ENCODE measurements around the gene STRN3. TPM values are rescaled to one million over a fixed set of nuclear protein-coding genes. Genes with fewer than 3 reads are reported as not detected.
"Not testable (repeated sequence)": the region's sequence is repeated elsewhere in the genome, so short reads cannot be mapped to it uniquely, and the experiment has no call there.

Gene STRN3
- polyA plus RNA-seq, 1 donor from 2014 or later = 4.9 TPM

- peak overlapping the region in 1 of 3 donors; percentile 38 for H3K27ac Mint-ChIP-seq
These were observed 67.4 kb downstream of the STRN3 start for GRCh38 chr14:30958555-30959407.

GRCh38 chr14:30957813-30958370 lies 68.3 kb downstream of the STRN3 start:
- Mint-ChIP-seq H3K4me3 (no peak overlapping the region), H3K36me3 (peaks cover 9% of the 10 kb centered on the region), H3K9me3 (no peaks in the 10 kb centered on the region), H3K27ac (no peak overlapping the region), H3K4me1 (peaks cover 20 to 41% (median 35%) of the 10 kb centered on the region in 3 donors), H3K27me3 (no peaks in the 10 kb centered on the region)

More at GRCh38 chr14:30958555-30959407, 67.4 kb downstream of the STRN3 start:
- H3K36me3 Mint-ChIP-seq = peaks cover 9% of the 10 kb centered on the region
- H3K9me3 Mint-ChIP-seq = peaks cover 0 to 2% (median 0%) of the 10 kb centered on the region in 3 donors
- no peak overlapping the region for H3K4me3 Mint-ChIP-seq
- no peaks in the 10 kb centered on the region for H3K27me3 Mint-ChIP-seq
- H3K4me1 Mint-ChIP-seq = peaks cover 22 to 44% (median 39%) of the 10 kb centered on the region in 3 donors

GRCh38 chr14:30949651-30950050 lies 76.5 kb downstream of the STRN3 start:
- no peaks in the 10 kb centered on the region for H3K9me3 Mint-ChIP-seq
- no peaks in the 10 kb centered on the region for H3K27me3 Mint-ChIP-seq
- no peak overlapping the region for H3K4me3 Mint-ChIP-seq
- H3K36me3 Mint-ChIP-seq = peaks cover 8% of the 10 kb centered on the region
- H3K4me1 Mint-ChIP-seq = peaks cover 0 to 2% (median 2%) of the 10 kb centered on the region in 3 donors
- no peak overlapping the region for H3K27ac Mint-ChIP-seq

- no peak overlapping the region for H3K4me3 Mint-ChIP-seq
- peaks cover 4% of the 10 kb centered on the region for H3K36me3 Mint-ChIP-seq
- H3K9me3 Mint-ChIP-seq = no peaks in the 10 kb centered on the region
- H3K4me1 Mint-ChIP-seq = peaks cover 0 to 4% (median 2%) of the 10 kb centered on the region in 3 donors
- no peak overlapping the region for H3K27ac Mint-ChIP-seq
- H3K27me3 Mint-ChIP-seq = no peaks in the 10 kb centered on the region
These were observed 82.5 kb downstream of the STRN3 start for GRCh38 chr14:30943694-30944093.

GRCh38 chr14:30940886-30941285 lies 85.3 kb downstream of the STRN3 start:
- Mint-ChIP-seq H3K27ac (peak overlapping the region in 1 of 3 donors; percentile 6), H3K27me3 (no peaks in the 10 kb centered on the region), H3K4me1 (peaks cover 0 to 4% (median 0%) of the 10 kb centered on the region in 3 donors), H3K4me3 (no peak overlapping the region), H3K9me3 (no peaks in the 10 kb centered on the region), H3K36me3 (peaks cover 4% of the 10 kb centered on the region)

- peak overlapping the region in 1 of 3 donors; percentile 6 for H3K27ac Mint-ChIP-seq
- H3K27me3 Mint-ChIP-seq = no peaks in the 10 kb centered on the region
- H3K36me3 Mint-ChIP-seq = peaks cover 3% of the 10 kb centered on the region
- no peak overlapping the region for H3K4me3 Mint-ChIP-seq
- H3K9me3 Mint-ChIP-seq = no peaks in the 10 kb centered on the region
- peaks cover 0 to 4% (median 0%) of the 10 kb centered on the region in 3 donors for H3K4me1 Mint-ChIP-seq
These were observed 87.6 kb downstream of the STRN3 start for GRCh38 chr14:30938617-30939016.

GRCh38 chr14:30935445-30935844 lies 90.7 kb downstream of the STRN3 start:
- Mint-ChIP-seq H3K27me3 (no peaks in the 10 kb centered on the region), H3K27ac (no peak overlapping the region), H3K36me3 (peaks cover 3% of the 10 kb centered on the region), H3K4me1 (peaks cover 0 to 3% (median 0%) of the 10 kb centered on the region in 3 donors), H3K9me3 (no peaks in the 10 kb centered on the region), H3K4me3 (no peak overlapping the region)

GRCh38 chr14:30933937-30934336 lies 92.2 kb downstream of the STRN3 start:
- not testable (repeated sequence) for H3K4me1 Mint-ChIP-seq, H3K36me3 Mint-ChIP-seq, H3K9me3 Mint-ChIP-seq, H3K27me3 Mint-ChIP-seq, H3K27ac Mint-ChIP-seq, H3K4me3 Mint-ChIP-seq

GRCh38 chr14:30928462-30928861 lies 97.7 kb downstream of the STRN3 start:
- Mint-ChIP-seq H3K4me1 (peaks cover 0 to 4% (median 0%) of the 10 kb centered on the region in 3 donors), H3K36me3 (no peaks in the 10 kb centered on the region), H3K9me3 (no peaks in the 10 kb centered on the region), H3K4me3 (no peak overlapping the region), H3K27ac (no peak overlapping the region), H3K27me3 (no peaks in the 10 kb centered on the region)

GRCh38 chr14:30925254-30925653 lies 100.9 kb downstream of the STRN3 start:
- Mint-ChIP-seq H3K36me3 (peaks cover 3% of the 10 kb centered on the region), H3K27me3 (no peaks in the 10 kb centered on the region), H3K27ac (no peak overlapping the region), H3K9me3 (no peaks in the 10 kb centered on the region), H3K4me3 (no peak overlapping the region), H3K4me1 (peaks cover 0 to 4% (median 0%) of the 10 kb centered on the region in 3 donors)

- H3K4me1 Mint-ChIP-seq = no peaks in the 10 kb centered on the region
- no peaks in the 10 kb centered on the region for H3K9me3 Mint-ChIP-seq
- H3K4me3 Mint-ChIP-seq = no peak overlapping the region
- H3K27ac Mint-ChIP-seq = no peak overlapping the region
- peaks cover 3% of the 10 kb centered on the region for H3K36me3 Mint-ChIP-seq
- no peaks in the 10 kb centered on the region for H3K27me3 Mint-ChIP-seq
These were observed 104.4 kb downstream of the STRN3 start for GRCh38 chr14:30921788-30922187.

GRCh38 chr14:30921305-30921704 lies 104.9 kb downstream of the STRN3 start:
- Mint-ChIP-seq H3K9me3 (no peaks in the 10 kb centered on the region), H3K4me3 (no peak overlapping the region), H3K36me3 (peaks cover 3% of the 10 kb centered on the region), H3K4me1 (no peaks in the 10 kb centered on the region), H3K27me3 (no peaks in the 10 kb centered on the region), H3K27ac (no peak overlapping the region)

GRCh38 chr14:30915596-30915995 lies 110.6 kb downstream of the STRN3 start:
- no peaks in the 10 kb centered on the region for H3K27me3 Mint-ChIP-seq
- H3K27ac Mint-ChIP-seq = no peak overlapping the region
- no peaks in the 10 kb centered on the region for H3K9me3 Mint-ChIP-seq
- no peak overlapping the region for H3K4me3 Mint-ChIP-seq
- H3K36me3 Mint-ChIP-seq = no peaks in the 10 kb centered on the region
- no peaks in the 10 kb centered on the region for H3K4me1 Mint-ChIP-seq

- Mint-ChIP-seq H3K4me1 (no peaks in the 10 kb centered on the region), H3K27ac (peak overlapping the region in 1 of 3 donors; percentile 23), H3K9me3 (no peaks in the 10 kb centered on the region), H3K4me3 (no peak overlapping the region), H3K36me3 (no peaks in the 10 kb centered on the region), H3K27me3 (no peaks in the 10 kb centered on the region)
These were observed 111.4 kb downstream of the STRN3 start for GRCh38 chr14:30914812-30915211.

GRCh38 chr14:30908826-30909225 lies 117.4 kb downstream of the STRN3 start:
- H3K9me3 Mint-ChIP-seq = no peaks in the 10 kb centered on the region
- H3K27ac Mint-ChIP-seq = no peak overlapping the region
- no peaks in the 10 kb centered on the region for H3K4me1 Mint-ChIP-seq
- no peak overlapping the region for H3K4me3 Mint-ChIP-seq
- H3K27me3 Mint-ChIP-seq = no peaks in the 10 kb centered on the region
- no peaks in the 10 kb centered on the region for H3K36me3 Mint-ChIP-seq

GRCh38 chr14:30907659-30908057 lies 118.5 kb downstream of the STRN3 start:
- Mint-ChIP-seq H3K4me3 (no peak overlapping the region), H3K36me3 (no peaks in the 10 kb centered on the region), H3K27ac (no peak overlapping the region), H3K4me1 (no peaks in the 10 kb centered on the region), H3K27me3 (no peaks in the 10 kb centered on the region), H3K9me3 (no peaks in the 10 kb centered on the region)

Data from IgD-negative memory B cell (primary cell).